Activated B cell treated with CpG ODN at 0.5 μM for 24 hours (primary cell): ENCODE results near the gene GBX1. TPM values are rescaled to one million over a fixed set of nuclear protein-coding genes. Genes with fewer than 3 reads are reported as not detected.

Source experiments
- ATAC-seq: fragments of 200-7000 bp; cut with Tn5 transposase; one replicate; pipeline ENCODE4 v1.10.0; 2021; ENCODE audit warnings: low read depth, mild to moderate bottlenecking, moderate library complexity
- CTCF ChIA-PET: fragments of 350-600 bp; sonication (Branson Sonifier 250); formaldehyde crosslinking; loops from one replicate; lab custom pipeline; 2021; ENCODE audit warnings: antibody characterized with exemption; lab: Charles Lee
- POLR2A ChIA-PET: fragments of 350-600 bp; sonication (Branson Sonifier 250); formaldehyde crosslinking; loops from one replicate; lab custom pipeline; 2021; ENCODE audit warnings: antibody characterized with exemption; lab: Charles Lee
- DNase-seq: peaks from one replicate; pipeline ENCODE4 v3.0.0; 2022
- H3K27ac Mint-ChIP-seq: one replicate; pipeline ENCODE4 v1.8.0; 2020; ENCODE audit warnings: mixed read lengths
- H3K27me3 Mint-ChIP-seq: one replicate; pipeline ENCODE4 v1.8.0; 2021; ENCODE audit warnings: mixed read lengths
- H3K36me3 Mint-ChIP-seq: one replicate; pipeline ENCODE4 v1.8.0; 2021; ENCODE audit warnings: low read depth, mixed read lengths
- H3K4me1 Mint-ChIP-seq: one replicate; pipeline ENCODE4 v1.8.0; 2021; ENCODE audit warnings: mixed read lengths
- H3K4me3 Mint-ChIP-seq: one replicate; pipeline ENCODE4 v1.8.0; 2020; ENCODE audit warnings: mild to moderate bottlenecking, mixed read lengths
- H3K9me3 Mint-ChIP-seq: one replicate; pipeline ENCODE4 v1.8.0; 2020; ENCODE audit warnings: mixed read lengths
- CTCF ChIP-seq: fragments of 200-600 bp; IDR thresholded peaks from one replicate; pipeline ENCODE4 v1.8.0; 2022; ENCODE audit warnings: antibody characterized with exemption, mild to moderate bottlenecking
- intact Hi-C: fragments of 100-400 bp; cut with micrococcal nuclease; formaldehyde crosslinking; loops from one replicate; pipeline ENCODE4 v1.15.1; 2024
- total RNA-seq: library from RNA; stranded (reverse); gene quantifications from 2 replicates; pipeline ENCODE4 v1.2.3, GENCODE V29; 2022

GBX1 gene
- total RNA-seq, 1 donor from 2014 or later, result not detected

- H3K27ac Mint-ChIP-seq, result no peak overlapping the region
- H3K4me1 Mint-ChIP-seq, result no peaks in the 10 kb centered on the region
- DNase-seq (no peak), ATAC-seq (no peak)
- no peaks in the 10 kb centered on the region for H3K27me3 Mint-ChIP-seq
- CTCF ChIA-PET, result no interaction called here
- H3K4me3 Mint-ChIP-seq, result no peak overlapping the region
- no peak for TF ChIP-seq CTCF
- no peaks in the 10 kb centered on the region for H3K9me3 Mint-ChIP-seq
- POLR2A ChIA-PET, result no interaction called here
- no peaks in the 10 kb centered on the region for H3K36me3 Mint-ChIP-seq
- intact Hi-C loops, result no loop called here
Observed at GRCh38 chr7:151138153-151138851, 29.2 kb downstream of the GBX1 start.

- Mint-ChIP-seq H3K9me3 (no peaks in the 10 kb centered on the region), H3K27ac (no peak overlapping the region), H3K36me3 (no peaks in the 10 kb centered on the region), H3K27me3 (no peaks in the 10 kb centered on the region), H3K4me1 (no peaks in the 10 kb centered on the region), H3K4me3 (no peak overlapping the region)
- POLR2A ChIA-PET, result no interaction called here
- ATAC-seq, result no peak
- no peak for TF ChIP-seq CTCF
- intact Hi-C loops, result no loop called here
- CTCF ChIA-PET, result no interaction called here
- no peak for DNase-seq
Observed at GRCh38 chr7:151137791-151138152, 29.7 kb downstream of the GBX1 start.

GRCh38 chr7:151137076-151137675 is 30.3 kb downstream of the GBX1 start:
- no peaks in the 10 kb centered on the region for H3K36me3 Mint-ChIP-seq
- H3K27ac Mint-ChIP-seq, result no peak overlapping the region
- no peaks in the 10 kb centered on the region for H3K9me3 Mint-ChIP-seq
- ChIA-PET POLR2A (no interaction called here), CTCF (no interaction called here)
- H3K4me3 Mint-ChIP-seq, result no peak overlapping the region
- no peaks in the 10 kb centered on the region for H3K4me1 Mint-ChIP-seq
- no peak for ATAC-seq
- no peak for TF ChIP-seq CTCF
- intact Hi-C loops, result no loop called here
- peak; percentile 12 for DNase-seq
- no peaks in the 10 kb centered on the region for H3K27me3 Mint-ChIP-seq

- TF ChIP-seq CTCF, result no peak
- DNase-seq, result peak; percentile 1
- Mint-ChIP-seq H3K27ac (no peak overlapping the region), H3K36me3 (no peaks in the 10 kb centered on the region), H3K27me3 (no peaks in the 10 kb centered on the region), H3K9me3 (no peaks in the 10 kb centered on the region), H3K4me3 (no peak overlapping the region), H3K4me1 (no peaks in the 10 kb centered on the region)
- intact Hi-C loops, result no loop called here
- ChIA-PET POLR2A (no interaction called here), CTCF (interaction anchor here (1.3 kb wide), 1 partner anchor 26 kb away, joined by 4 read pairs; no protein-coding TSS in a partner anchor)
- no peak for ATAC-seq
Observed at GRCh38 chr7:151135866-151136843, 31.3 kb downstream of the GBX1 start.

- no peak overlapping the region for H3K4me3 Mint-ChIP-seq
- ChIA-PET CTCF (interaction anchor here (1.3 kb wide), 1 partner anchor 25 kb away, joined by 4 read pairs; no protein-coding TSS in a partner anchor), POLR2A (no interaction called here)
- TF ChIP-seq CTCF, result no peak
- no peak for ATAC-seq
- H3K36me3 Mint-ChIP-seq, result no peaks in the 10 kb centered on the region
- DNase-seq, result no peak
- intact Hi-C loops, result no loop called here
- no peak overlapping the region for H3K27ac Mint-ChIP-seq
- no peaks in the 10 kb centered on the region for H3K9me3 Mint-ChIP-seq
- H3K4me1 Mint-ChIP-seq, result no peaks in the 10 kb centered on the region
- H3K27me3 Mint-ChIP-seq, result no peaks in the 10 kb centered on the region
Observed at GRCh38 chr7:151135525-151135845, 32.0 kb downstream of the GBX1 start.
